Neural progenitor cell (in vitro differentiated cells): ENCODE results near the gene NOPCHAP1.

Experiments used
- EZH2 ChIP-seq: fragments of 200-600 bp; sonication (generic); IDR thresholded peaks from 2 replicates; pipeline ENCODE4 v1.6.1; 2017; ENCODE audit warnings: antibody characterized with exemption, mild to moderate bottlenecking, moderate library complexity
- TF ChIP-seq, protein P1 (sequence below): fragments of 200-600 bp; sonication (generic); IDR thresholded peaks from 2 replicates; pipeline ENCODE4 v1.5.1; 2017; ENCODE audit warnings: antibody characterized with exemption, mild to moderate bottlenecking

DNA sequence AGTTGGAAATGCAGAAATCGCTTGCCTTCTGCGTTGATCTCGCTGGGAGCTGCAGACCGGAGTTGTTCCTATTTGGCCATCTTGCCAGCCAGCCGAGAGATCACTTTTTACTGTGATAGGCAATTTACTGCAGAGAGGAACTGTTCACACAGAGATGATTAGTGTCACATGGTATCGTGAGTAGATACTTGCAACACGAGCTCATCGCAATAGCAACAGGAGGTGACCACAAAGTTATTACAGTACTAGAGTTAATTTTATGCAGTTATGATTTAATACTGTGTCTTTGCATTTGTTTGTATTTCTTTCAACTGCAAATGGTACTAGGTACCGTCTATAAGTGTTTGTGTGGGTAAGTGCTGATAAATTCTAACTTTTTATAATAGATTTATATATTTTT, 27.8 kb downstream of the NOPCHAP1 start:
- TF ChIP-seq, protein P1, sequence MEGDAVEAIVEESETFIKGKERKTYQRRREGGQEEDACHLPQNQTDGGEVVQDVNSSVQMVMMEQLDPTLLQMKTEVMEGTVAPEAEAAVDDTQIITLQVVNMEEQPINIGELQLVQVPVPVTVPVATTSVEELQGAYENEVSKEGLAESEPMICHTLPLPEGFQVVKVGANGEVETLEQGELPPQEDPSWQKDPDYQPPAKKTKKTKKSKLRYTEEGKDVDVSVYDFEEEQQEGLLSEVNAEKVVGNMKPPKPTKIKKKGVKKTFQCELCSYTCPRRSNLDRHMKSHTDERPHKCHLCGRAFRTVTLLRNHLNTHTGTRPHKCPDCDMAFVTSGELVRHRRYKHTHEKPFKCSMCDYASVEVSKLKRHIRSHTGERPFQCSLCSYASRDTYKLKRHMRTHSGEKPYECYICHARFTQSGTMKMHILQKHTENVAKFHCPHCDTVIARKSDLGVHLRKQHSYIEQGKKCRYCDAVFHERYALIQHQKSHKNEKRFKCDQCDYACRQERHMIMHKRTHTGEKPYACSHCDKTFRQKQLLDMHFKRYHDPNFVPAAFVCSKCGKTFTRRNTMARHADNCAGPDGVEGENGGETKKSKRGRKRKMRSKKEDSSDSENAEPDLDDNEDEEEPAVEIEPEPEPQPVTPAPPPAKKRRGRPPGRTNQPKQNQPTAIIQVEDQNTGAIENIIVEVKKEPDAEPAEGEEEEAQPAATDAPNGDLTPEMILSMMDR: no peak
- no peak for TF ChIP-seq EZH2
